Measurements from ENCODE around the gene EXOSC1.
"Not testable (repeated sequence)": the region's sequence is repeated elsewhere in the genome, so short reads cannot be mapped to it uniquely, and the experiment has no call there.

The EXOSC1 gene, protein sequence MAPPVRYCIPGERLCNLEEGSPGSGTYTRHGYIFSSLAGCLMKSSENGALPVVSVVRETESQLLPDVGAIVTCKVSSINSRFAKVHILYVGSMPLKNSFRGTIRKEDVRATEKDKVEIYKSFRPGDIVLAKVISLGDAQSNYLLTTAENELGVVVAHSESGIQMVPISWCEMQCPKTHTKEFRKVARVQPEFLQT

GRCh38 chr10:97445722-97446639 is at the start of gene EXOSC1, which contains the start of gene ZDHHC16:
EXOSC1 (minus strand) TSS chr10:97446006; CDS start chr10:97445985, 21 bp downstream.
ZDHHC16 (plus strand) TSS chr10:97446175; CDS start chr10:97451676, 5,501 bp downstream.
- peak; percentile 88 for DNase-seq

GRCh38 chr10:97494863-97495506 is 49.2 kb upstream of the EXOSC1 start:
- peak; percentile 44 for DNase-seq

- no peak for DNase-seq
Measured at GRCh38 chr10:97494151-97494550, 48.3 kb upstream of the EXOSC1 start.

- DNase-seq: no peak
Measured at GRCh38 chr10:97490592-97490991, 44.8 kb upstream of the EXOSC1 start.

GRCh38 chr10:97485647-97486281 is 40.0 kb upstream of the EXOSC1 start:
- DNase-seq: no peak

DNA sequence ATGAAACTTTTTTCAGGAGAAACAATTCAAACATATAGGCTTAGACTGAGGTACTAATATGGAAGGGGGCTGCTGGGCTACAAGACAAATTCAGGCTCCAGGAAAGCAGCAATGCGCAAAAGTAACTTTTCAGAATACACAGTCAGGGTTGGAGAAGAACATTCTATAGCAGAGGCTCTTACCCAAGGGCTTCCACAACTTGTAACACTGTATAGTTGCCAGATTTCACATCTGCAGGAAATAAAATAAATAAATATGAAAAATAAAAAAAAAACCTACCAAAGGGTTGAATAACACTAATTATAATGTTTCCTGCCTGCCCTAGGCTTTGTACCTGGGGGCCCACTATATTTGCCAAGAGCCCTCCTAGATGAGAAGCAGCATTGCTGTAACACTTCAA is 38.1 kb upstream of the EXOSC1 start:
- DNase-seq: no peak

DNA sequence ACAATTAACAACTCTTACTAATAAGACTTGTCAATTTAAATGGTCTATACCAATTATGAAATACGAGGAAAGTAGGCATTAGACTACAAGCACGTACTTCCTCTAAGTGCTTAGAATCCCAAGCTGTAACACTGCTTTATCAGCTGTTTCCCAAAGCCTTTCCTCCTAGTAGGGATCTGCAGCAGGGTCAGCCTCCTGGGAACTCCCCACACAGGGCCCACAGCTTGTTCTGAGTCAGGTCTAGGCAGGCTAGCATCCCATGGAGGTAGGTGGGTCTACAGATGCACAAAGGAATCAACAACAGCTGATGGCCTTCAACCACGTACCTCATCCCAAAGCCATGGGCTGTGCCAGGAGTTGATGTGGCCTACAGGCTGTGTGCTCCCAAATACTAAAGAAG is 37.7 kb upstream of the EXOSC1 start:
- DNase-seq: no peak

GRCh38 chr10:97482381-97482780 is 36.6 kb upstream of the EXOSC1 start:
- no peak for DNase-seq

GRCh38 chr10:97481071-97481470 is 35.3 kb upstream of the EXOSC1 start:
- no peak for DNase-seq

GRCh38 chr10:97479939-97480338 is 34.1 kb upstream of the EXOSC1 start:
- no peak for DNase-seq

- DNase-seq: not testable (repeated sequence)
Measured at GRCh38 chr10:97479410-97479809, 33.6 kb upstream of the EXOSC1 start.

- DNase-seq: no peak
Measured at GRCh38 chr10:97475936-97476594, 30.3 kb upstream of the EXOSC1 start.

GRCh38 chr10:97474918-97475317 is 29.1 kb upstream of the EXOSC1 start:
- no peak for DNase-seq

DNA sequence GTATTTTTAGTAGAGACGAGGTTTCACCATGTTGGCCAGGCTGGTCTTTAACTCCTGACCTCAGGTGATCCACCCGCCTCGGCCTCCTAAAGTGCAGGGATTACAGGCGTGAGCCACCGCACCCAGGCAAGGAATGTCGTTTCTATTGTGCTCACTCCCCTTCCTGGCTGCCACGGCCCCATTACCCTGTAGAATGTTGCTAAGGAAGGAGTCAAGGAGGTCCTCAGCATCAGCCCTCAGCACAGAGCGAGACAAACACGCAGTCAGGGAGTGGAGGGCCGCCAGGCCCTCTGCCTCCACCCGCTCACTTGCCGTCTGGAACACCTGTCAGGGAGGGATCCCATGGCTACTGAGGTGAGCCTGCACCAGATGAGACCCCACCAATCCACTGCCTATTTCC is 23.0 kb upstream of the EXOSC1 start:
- not testable (repeated sequence) for DNase-seq

DNA sequence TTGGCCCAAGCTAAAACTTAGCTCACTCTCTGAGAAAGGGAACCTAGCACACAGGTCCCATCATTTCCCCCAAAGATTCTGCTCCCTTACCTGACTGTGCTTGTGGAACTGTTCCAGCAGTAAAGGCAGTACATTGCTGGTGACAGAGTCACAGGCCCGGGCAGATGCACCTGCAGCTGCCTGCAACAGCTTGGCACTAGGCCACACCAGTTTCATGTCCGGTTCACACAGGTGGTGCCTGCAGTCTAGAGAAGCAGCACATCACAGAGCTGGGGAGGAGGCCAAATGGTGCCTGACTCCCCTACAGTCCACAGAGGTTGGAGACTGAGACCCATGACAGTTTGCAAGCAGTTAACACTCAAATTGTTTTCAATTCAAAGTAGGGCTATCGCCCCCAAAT is 22.4 kb upstream of the EXOSC1 start:
- DNase-seq: no peak

DNA sequence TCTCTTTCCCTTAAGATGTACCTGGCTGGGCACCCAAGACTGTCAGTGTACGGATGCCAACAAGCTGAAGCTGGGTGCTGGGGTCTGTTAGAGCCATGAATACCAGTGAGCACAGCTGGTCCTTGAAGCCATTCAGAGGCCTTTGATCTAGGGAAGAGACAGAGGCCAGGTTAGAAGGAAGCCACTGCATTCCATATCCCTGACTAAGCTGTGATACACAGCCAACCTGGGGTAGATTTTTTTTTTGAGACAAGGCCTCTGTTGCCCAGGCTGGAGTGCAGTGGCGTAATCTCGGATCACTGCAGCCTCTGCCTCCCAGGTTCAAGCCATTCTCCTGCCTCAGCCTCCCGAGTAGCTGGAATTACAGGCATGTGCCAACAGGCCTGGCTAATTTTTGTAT is 20.9 kb upstream of the EXOSC1 start:
- no peak for DNase-seq

GRCh38 chr10:97465982-97466381 is 20.2 kb upstream of the EXOSC1 start:
- no peak for DNase-seq

GRCh38 chr10:97464226-97464625 is 18.4 kb upstream of the EXOSC1 start:
- no peak for DNase-seq

GRCh38 chr10:97463363-97464132 is 17.7 kb upstream of the EXOSC1 start:
- DNase-seq: peak; percentile 65

DNA sequence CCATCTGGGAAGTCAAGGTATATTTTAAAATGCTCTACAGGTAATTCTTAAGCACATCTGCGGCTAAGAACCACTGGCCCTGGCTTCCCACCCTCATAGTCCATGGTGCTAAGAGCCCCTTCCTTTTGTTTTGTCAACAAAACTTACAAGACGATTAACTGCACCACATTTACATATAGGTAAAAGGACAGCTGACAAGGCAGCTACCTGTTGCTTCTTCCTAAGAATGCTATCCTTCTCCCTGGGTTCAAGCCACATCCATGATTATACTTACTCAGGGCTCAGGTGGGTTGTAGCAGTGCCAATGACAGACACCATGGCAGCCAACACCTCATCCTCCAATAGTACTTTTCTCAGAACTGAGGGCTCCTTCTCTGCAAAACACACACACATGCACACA is 16.5 kb upstream of the EXOSC1 start:
- DNase-seq: no peak

GRCh38 chr10:97459933-97460332 is 14.1 kb upstream of the EXOSC1 start:
- DNase-seq: no peak

DNA sequence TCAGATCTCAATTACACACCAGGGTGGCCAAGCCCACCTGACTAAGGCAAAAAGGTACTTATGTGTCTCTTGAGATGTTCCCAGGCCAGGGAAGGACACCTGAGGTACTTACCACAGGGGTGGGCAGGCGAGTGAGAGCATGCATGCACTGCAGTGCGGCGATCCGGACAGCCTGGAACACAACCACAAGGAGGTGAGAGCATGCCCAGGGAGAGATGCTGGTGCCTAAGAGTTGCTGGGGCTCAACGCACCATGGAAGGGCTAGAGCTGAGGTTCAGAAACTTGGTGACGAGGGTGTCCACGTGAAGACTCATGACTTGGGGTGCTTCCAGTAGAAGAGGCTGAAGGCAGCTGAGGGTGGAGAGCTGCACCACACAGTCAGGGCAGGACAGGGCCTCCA is 13.3 kb upstream of the EXOSC1 start:
- DNase-seq: no peak
